NCI-H1417 (cell line): ENCODE results near the gene ATP1B2.
"Not testable (repeated sequence)": the region's sequence is repeated elsewhere in the genome, so short reads cannot be mapped to it uniquely, and the experiment has no call there.

Source experiments
- DNase-seq, 3 experiments: peaks; one replicate each; lab custom pipeline; 2025; lab: John Stamatoyannopoulos, UW

The ATP1B2 gene, protein sequence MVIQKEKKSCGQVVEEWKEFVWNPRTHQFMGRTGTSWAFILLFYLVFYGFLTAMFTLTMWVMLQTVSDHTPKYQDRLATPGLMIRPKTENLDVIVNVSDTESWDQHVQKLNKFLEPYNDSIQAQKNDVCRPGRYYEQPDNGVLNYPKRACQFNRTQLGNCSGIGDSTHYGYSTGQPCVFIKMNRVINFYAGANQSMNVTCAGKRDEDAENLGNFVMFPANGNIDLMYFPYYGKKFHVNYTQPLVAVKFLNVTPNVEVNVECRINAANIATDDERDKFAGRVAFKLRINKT

GRCh38 chr17:7650509-7651096 is at the start of gene ATP1B2:
Gene ATP1B2, plus strand, starts transcription at chr17:7650926. Its CDS starts 593 bp downstream, at chr17:7651519.
- peak; percentile 12 to 71 (median 56) for DNase-seq

- no peak for DNase-seq
Observed at GRCh38 chr17:7606280-7606679, 44.4 kb upstream of the ATP1B2 start.

DNA sequence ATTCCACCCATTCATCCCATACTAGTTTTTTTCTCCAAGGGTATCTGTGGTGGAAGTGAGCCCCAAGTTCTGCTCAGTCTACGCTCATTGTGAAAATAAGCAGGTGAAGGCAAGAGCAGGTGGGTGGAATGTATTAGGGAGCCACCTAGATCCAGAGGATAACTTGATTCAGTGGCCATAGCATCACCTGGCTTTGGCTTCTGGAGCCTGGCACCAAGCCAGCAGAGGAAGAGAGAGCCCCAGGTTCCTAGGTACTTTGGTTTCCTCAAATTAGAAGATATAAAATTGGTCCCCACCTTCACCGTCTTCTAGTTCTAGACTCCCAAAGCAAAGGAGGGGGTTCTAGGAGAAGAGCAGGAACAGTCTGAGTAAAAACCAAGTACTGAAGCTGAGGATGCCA is 40.1 kb upstream of the ATP1B2 start:
- DNase-seq, result peak in 1 of 3 experiments; percentile 1

- no peak for DNase-seq
Observed at GRCh38 chr17:7611635-7612293, 39.0 kb upstream of the ATP1B2 start.

- no peak for DNase-seq
Observed at GRCh38 chr17:7612294-7612640, 38.5 kb upstream of the ATP1B2 start.

- DNase-seq, result peak in 2 of 3 experiments; percentile 10 to 20
Observed at GRCh38 chr17:7613769-7614424, 36.8 kb upstream of the ATP1B2 start.

GRCh38 chr17:7614425-7615264 is 36.1 kb upstream of the ATP1B2 start, which contains the start of gene FXR2:
Gene FXR2, minus strand, starts transcription at chr17:7614897. Its CDS starts 365 bp downstream, at chr17:7614532.
- DNase-seq, result peak; percentile 96 to 99 (median 97)

DNA sequence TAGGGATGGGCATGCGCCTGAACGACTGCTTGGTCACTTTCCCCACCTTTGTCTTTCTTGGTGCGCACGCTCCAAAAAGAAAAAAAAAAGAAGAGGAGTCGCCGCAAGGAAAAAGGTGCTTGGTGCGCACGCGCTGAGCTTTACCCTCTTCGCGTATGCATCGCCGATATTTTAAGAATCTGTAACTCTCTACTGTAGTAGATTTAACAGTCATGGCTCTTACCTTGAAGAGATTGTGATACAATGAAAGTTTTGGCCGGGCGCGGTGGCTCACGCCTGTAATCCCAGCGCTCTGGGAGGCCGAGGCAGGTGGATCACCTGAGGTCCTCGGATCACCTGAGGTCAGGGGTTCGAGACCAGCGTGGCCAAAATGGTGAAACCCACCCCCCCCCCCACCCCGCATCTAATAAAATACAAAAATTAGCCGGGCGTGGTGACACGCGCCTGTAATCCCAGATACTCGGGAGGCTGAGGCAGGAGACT is 35.4 kb upstream of the ATP1B2 start:
- DNase-seq, result no peak

GRCh38 chr17:7618608-7619007 is 32.1 kb upstream of the ATP1B2 start:
- DNase-seq, result no peak

DNA sequence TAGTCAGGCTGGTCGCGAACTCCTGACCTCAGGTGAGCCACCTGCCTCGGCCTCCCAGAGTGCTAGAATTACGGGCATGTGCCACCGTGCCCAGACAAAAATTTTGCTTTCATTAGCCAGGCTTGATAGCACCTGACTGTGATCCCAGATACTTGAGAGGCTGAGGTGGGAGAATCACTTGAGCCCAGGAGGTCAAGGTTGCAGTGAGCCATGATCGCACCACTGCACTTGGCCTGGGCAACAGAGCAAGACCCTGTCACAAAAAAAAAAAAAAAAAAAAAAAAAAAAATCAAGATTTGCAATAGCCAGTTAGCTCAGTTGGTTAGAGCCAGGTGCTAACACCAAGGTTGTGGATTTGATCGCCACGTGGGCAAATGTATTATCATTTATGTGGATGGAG is 29.9 kb upstream of the ATP1B2 start:
- no peak for DNase-seq

GRCh38 chr17:7623661-7624060 is 27.1 kb upstream of the ATP1B2 start:
- DNase-seq, result no peak

- not testable (repeated sequence) for DNase-seq
Observed at GRCh38 chr17:7625749-7626148, 25.0 kb upstream of the ATP1B2 start.

GRCh38 chr17:7626307-7626706 is 24.4 kb upstream of the ATP1B2 start:
- DNase-seq, result no peak

DNA sequence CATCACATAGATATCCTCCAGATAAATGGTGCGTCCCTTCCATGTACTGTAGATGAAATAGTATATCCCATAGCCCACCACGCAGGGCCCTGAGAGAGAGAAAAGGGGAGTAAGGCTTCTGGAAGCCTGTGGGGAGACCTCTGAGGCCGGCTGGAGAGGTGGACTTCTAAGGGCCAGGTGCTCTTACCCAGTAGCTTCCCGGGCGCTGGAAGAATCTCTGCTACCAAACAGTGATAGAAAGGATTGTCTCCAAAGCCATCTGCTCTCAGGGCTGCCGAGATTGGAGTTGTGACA is 23.8 kb upstream of the ATP1B2 start:
- no peak for DNase-seq

GRCh38 chr17:7627250-7628121 is 23.2 kb upstream of the ATP1B2 start, which contains the start of gene SAT2:
Gene SAT2, minus strand, starts transcription at chr17:7627821. Its CDS starts 186 bp downstream, at chr17:7627635.
- DNase-seq, result peak; percentile 73 to 87 (median 85)

DNA sequence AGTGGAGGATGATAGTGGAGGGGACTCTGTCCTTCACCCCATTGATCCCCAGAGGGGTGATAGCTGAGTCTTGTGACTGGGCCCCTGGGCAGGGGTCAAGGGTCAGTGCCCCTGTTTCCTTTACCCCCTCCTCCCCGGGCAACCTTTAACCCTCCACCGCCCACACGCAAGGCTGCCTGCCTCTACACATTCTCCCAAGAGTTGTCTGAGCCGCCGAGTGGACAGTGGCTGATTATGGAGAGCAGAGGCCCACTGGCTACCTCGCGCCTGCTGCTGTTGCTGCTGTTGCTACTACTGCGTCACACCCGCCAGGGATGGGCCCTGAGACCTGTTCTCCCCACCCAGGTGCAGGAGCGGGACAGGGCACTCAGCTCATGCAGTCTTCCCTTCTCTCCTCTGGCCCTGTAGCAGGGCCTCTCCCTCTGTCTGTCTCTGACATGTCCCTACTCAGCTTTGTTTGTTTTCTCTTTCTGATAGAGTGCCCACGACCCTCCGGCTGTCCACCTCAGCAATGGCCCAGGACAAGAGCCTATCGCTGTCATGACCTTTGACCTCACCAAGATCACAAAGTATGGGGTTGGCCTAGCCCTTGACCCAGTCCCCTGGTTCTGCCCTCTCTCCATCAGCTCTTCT is 20.7 kb upstream of the ATP1B2 start, which contains the start of gene SHBG:
Gene SHBG (plus strand): TSS at position 197 of the 633 bp plus-strand sequence. CDS start 38 bp downstream, at position 235.
- DNase-seq, result no peak

- DNase-seq, result no peak
Observed at GRCh38 chr17:7631398-7632380, 19.0 kb upstream of the ATP1B2 start.

DNA sequence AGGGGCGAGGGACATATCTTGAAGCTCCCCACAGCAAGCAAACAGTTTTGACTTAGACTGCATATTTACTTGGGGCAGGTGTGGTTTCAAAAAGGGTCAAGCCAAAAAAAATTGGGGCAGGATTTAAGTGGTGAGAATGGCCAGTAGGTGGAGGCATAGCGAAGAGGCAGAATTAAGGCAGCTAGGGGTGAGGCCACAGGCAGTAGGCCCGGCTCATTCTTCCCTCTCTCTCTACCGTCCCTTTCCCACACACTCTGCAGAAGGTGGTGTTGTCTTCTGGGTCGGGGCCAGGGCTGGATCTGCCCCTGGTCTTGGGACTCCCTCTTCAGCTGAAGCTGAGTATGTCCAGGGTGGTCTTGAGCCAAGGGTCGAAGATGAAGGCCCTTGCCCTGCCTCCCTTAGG is 18.2 kb upstream of the ATP1B2 start:
- DNase-seq, result peak in 1 of 3 experiments; percentile 19

- DNase-seq, result no peak
Observed at GRCh38 chr17:7633093-7633492, 17.6 kb upstream of the ATP1B2 start.
